Measurements from ENCODE around the gene COL4A3.
"Not testable (repeated sequence)": the region's sequence is repeated elsewhere in the genome, so short reads cannot be mapped to it uniquely, and the experiment has no call there.

COL4A3 gene

DNA sequence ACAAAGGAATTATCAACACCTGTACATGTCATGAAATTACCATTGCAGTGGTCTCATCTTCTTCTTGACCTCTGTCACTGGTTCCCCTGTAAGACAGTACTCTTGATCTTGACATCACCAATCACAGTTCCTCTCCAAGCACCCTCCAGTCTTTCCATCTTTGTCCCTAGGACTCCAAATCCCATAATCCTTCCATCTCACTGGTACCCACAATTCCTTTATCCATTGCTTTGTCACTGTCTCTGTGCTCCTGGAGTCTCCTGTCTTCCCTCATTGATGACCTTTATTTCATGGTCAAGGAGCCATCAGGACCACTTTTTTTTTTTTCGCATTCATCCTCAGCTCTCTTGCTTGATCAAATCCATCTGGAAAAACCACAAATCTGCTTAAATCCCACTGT, 56.7 kb downstream of the COL4A3 start:
- no peak overlapping the region for H3K9ac ChIP-seq (ENCODE audit: low read length)
- no peak overlapping the region for H3K27ac ChIP-seq (ENCODE audit: low read length)
- H3K9me3 ChIP-seq (ENCODE audit: control insufficient read depth, low read depth, low read length): no peaks in the 10 kb centered on the region
- no peak overlapping the region for H3K4me3 ChIP-seq (ENCODE audit: low read length)
- no peaks in the 10 kb centered on the region for H3K4me1 ChIP-seq (ENCODE audit: control insufficient read depth, low read depth, low read length)
- no peaks in the 10 kb centered on the region for H3K27me3 ChIP-seq (ENCODE audit: control insufficient read depth, insufficient read depth, low read length)
- H3K36me3 ChIP-seq (ENCODE audit: control insufficient read depth, low read depth, low read length): no peaks in the 10 kb centered on the region

DNA sequence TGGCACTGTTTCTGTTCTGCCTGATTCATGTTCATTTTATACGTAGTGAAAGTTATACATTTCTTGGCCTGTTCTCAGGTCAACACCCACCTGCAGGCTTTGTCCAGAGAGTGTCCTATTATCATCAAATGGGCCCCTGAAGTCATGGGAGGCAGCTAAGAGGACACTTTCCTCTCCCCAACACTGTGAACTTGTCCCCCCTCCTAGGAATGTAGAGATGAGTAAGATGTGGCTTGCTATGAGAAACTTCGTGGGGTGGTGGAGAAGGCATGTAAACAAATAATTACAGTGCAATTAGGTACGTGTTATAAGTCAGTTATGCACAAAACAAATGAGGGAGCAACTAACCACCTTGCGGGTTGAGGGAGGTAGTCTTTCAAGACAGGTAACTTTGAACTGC, 57.9 kb downstream of the COL4A3 start:
- Histone ChIP-seq H3K4me1 (ENCODE audit: control insufficient read depth, low read depth, low read length) (no peaks in the 10 kb centered on the region), H3K27ac (ENCODE audit: low read length) (no peak overlapping the region), H3K36me3 (ENCODE audit: control insufficient read depth, low read depth, low read length) (no peaks in the 10 kb centered on the region), H3K9ac (ENCODE audit: low read length) (no peak overlapping the region), H3K27me3 (ENCODE audit: control insufficient read depth, insufficient read depth, low read length) (no peaks in the 10 kb centered on the region), H3K4me3 (ENCODE audit: low read length) (no peak overlapping the region), H3K9me3 (ENCODE audit: control insufficient read depth, low read depth, low read length) (no peaks in the 10 kb centered on the region)

DNA sequence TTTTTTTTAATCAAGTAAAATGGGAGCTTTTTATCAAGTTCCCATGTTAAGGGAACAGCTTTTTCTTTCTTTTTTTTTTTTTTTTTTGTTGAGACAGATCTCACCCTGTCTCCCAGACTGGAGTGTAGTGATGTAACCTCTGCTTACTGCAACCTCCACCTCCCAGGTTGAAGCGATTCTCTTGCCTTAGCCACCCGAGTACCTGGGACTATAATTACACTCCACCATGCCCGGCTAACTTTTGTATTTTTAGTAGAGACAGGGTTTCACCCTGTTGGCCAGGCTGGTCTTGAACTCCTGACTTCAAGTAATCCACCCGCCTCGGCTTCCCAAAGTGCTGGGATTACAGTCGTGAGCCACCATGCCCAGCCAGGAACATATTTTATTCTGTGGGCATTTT, 61.2 kb downstream of the COL4A3 start:
- not testable (repeated sequence) for H3K27ac ChIP-seq (ENCODE audit: low read length); H3K4me1 ChIP-seq (ENCODE audit: control insufficient read depth, low read depth, low read length); H3K4me3 ChIP-seq (ENCODE audit: low read length); H3K27me3 ChIP-seq (ENCODE audit: control insufficient read depth, insufficient read depth, low read length); H3K36me3 ChIP-seq (ENCODE audit: control insufficient read depth, low read depth, low read length); H3K9me3 ChIP-seq (ENCODE audit: control insufficient read depth, low read depth, low read length); H3K9ac ChIP-seq (ENCODE audit: low read length)

DNA sequence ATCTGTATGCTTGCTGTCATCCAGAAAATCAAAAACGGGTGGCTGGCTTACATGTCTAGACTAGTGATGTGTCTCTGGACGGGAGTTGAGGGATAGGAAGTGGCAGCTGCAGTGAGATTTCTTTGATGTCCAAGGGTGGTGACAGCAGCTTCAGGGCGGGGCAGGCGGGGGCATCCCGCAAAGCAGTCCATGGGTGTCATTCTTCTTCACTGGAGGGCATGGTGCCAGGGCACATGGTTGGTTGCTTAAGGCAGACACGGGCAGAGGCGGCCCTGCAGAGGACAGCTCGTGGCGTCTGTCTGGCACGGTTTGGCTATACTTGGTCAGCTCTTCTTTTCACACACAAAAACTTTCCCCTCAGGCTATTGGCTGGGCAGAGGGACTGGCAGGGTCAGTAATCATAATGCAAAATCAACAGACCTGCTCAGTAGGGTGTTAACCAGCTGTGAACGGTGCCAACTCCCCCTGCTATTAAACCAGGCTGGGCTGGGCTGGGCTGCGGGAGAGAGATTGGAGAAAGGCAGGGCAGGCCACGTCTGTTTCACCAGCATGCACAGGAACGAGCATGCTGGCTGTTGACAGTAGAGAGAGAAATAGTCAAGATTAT, 63.7 kb downstream of the COL4A3 start:
- no peak overlapping the region for H3K4me3 ChIP-seq (ENCODE audit: low read length)

DNA sequence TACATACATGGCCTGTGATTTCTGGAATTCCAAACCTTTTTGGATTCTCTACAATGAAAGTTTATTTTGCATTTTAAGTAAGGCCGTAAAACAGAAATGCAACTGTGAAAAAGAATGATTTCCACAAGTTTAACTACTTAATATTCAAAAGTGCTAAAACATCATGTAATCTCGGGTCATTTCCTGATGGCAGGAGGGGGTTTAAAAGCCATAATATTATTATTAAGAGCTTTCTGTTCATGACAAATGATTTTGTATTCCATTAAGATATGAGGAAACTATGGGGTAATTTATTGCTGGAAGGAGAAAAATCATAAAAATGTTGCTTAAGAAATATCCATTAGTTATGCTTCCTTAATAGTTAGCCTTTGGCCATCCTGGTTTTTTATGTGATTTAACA, 65.7 kb downstream of the COL4A3 start:
- H3K27me3 ChIP-seq (ENCODE audit: control insufficient read depth, insufficient read depth, low read length): no peaks in the 10 kb centered on the region
- no peaks in the 10 kb centered on the region for H3K36me3 ChIP-seq (ENCODE audit: control insufficient read depth, low read depth, low read length)
- no peak overlapping the region for H3K4me3 ChIP-seq (ENCODE audit: low read length)
- no peaks in the 10 kb centered on the region for H3K9me3 ChIP-seq (ENCODE audit: control insufficient read depth, low read depth, low read length)
- no peaks in the 10 kb centered on the region for H3K4me1 ChIP-seq (ENCODE audit: control insufficient read depth, low read depth, low read length)
- H3K9ac ChIP-seq (ENCODE audit: low read length): no peak overlapping the region
- H3K27ac ChIP-seq (ENCODE audit: low read length): no peak overlapping the region

More for the DNA sequence above, 63.7 kb downstream of the COL4A3 start:
- Histone ChIP-seq H3K27ac (ENCODE audit: low read length) (no peak overlapping the region), H3K27me3 (ENCODE audit: control insufficient read depth, insufficient read depth, low read length) (no peaks in the 10 kb centered on the region), H3K4me1 (ENCODE audit: control insufficient read depth, low read depth, low read length) (no peaks in the 10 kb centered on the region), H3K36me3 (ENCODE audit: control insufficient read depth, low read depth, low read length) (no peaks in the 10 kb centered on the region), H3K9ac (ENCODE audit: low read length) (no peak overlapping the region), H3K9me3 (ENCODE audit: control insufficient read depth, low read depth, low read length) (no peaks in the 10 kb centered on the region)

DNA sequence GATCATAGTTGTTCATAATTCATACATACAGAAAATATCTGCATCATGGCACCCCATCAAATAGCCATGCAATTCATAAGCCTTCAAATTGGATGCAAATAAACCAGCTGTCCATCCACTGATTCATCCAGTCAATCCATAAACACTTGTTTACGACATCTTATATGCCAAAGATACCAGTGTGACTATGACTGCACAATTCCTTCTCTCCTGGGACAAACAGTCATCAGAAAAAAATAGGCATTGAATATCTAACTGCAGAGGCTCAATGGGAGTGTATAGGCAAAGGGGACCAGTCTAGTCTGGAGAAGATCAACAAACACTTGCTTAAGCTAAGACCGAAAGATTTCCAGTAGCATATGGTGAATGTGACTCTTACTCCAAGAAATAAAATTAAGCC, 70.0 kb downstream of the COL4A3 start:
- Histone ChIP-seq H3K27me3 (ENCODE audit: control insufficient read depth, insufficient read depth, low read length) (no peaks in the 10 kb centered on the region), H3K4me3 (ENCODE audit: low read length) (no peak overlapping the region), H3K9ac (ENCODE audit: low read length) (no peak overlapping the region), H3K36me3 (ENCODE audit: control insufficient read depth, low read depth, low read length) (no peaks in the 10 kb centered on the region), H3K9me3 (ENCODE audit: control insufficient read depth, low read depth, low read length) (no peaks in the 10 kb centered on the region), H3K4me1 (ENCODE audit: control insufficient read depth, low read depth, low read length) (no peaks in the 10 kb centered on the region), H3K27ac (ENCODE audit: low read length) (no peak overlapping the region)

DNA sequence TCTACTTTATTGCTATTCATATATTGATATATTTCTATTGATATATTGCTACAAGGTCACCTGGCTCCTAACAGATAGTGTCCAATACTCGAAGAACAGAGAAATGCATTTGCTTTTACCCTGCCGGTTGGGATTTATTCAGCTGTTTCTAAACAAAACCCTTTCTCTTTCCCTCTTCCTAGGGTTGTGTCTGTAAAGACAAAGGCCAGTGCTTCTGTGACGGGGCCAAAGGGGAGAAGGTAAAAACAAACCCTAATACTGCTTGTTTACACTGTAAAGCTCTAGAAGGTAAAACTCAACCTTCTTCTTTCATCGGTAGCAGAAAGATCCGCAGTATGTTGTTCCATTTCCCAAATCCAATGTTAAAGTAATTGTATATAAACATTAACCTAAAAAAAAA, 73.4 kb downstream of the COL4A3 start:
- no peaks in the 10 kb centered on the region for H3K4me1 ChIP-seq (ENCODE audit: control insufficient read depth, low read depth, low read length)
- H3K9me3 ChIP-seq (ENCODE audit: control insufficient read depth, low read depth, low read length): no peaks in the 10 kb centered on the region
- no peak overlapping the region for H3K27ac ChIP-seq (ENCODE audit: low read length)
- no peak overlapping the region for H3K4me3 ChIP-seq (ENCODE audit: low read length)
- no peak overlapping the region for H3K9ac ChIP-seq (ENCODE audit: low read length)
- H3K27me3 ChIP-seq (ENCODE audit: control insufficient read depth, insufficient read depth, low read length): no peaks in the 10 kb centered on the region
- no peaks in the 10 kb centered on the region for H3K36me3 ChIP-seq (ENCODE audit: control insufficient read depth, low read depth, low read length)

DNA sequence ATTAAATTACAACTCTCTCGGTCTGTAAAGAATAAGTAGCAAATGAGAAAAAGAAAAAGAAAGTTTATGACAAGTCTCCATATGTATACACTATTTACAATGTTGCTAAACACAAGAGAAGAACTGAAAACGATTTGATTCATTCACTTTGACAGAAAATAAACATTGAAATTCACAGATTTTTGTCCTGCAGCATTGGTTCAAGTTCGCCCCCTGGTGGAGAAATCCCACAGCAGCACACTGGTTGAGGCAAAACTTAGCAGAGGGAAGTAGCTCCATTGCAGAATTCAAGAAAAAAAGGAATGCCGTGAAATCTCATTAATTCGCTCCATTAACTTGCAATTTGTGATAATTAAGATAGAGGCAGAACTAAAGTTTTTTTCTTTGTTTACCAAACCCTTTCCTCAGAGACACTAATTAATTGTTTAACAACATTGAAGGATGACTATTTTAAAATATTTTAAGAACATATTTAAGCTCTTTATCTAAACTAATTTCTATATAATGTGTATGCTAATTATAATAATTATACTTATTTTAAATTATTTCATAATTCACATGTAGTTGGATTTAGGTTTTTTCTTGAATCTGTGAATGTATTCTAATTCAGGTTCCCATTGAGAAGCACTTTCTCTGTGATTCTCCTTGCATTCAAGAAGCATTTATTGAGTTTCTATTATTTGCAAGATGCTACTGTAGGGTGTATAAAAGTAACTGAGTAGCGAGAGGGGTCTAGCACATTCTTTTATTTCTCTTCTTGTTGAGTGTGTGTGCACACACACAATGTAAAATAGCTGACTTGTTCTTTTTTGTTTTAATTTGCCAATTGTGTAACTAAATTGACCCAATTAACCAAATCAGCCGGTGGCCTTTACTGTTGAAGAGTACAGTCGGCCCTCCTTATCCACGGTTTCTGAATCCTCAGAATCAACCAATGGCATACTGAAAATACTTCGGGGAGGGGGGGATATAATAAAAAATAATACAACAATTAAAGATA, 74.1 kb downstream of the COL4A3 start:
- no peak overlapping the region for H3K9ac ChIP-seq (ENCODE audit: low read length)
- H3K27me3 ChIP-seq (ENCODE audit: control insufficient read depth, insufficient read depth, low read length): no peaks in the 10 kb centered on the region
- no peaks in the 10 kb centered on the region for H3K4me1 ChIP-seq (ENCODE audit: control insufficient read depth, low read depth, low read length)
- no peak overlapping the region for H3K4me3 ChIP-seq (ENCODE audit: low read length)
- H3K36me3 ChIP-seq (ENCODE audit: control insufficient read depth, low read depth, low read length): no peaks in the 10 kb centered on the region
- no peaks in the 10 kb centered on the region for H3K9me3 ChIP-seq (ENCODE audit: control insufficient read depth, low read depth, low read length)
- no peak overlapping the region for H3K27ac ChIP-seq (ENCODE audit: low read length)

DNA sequence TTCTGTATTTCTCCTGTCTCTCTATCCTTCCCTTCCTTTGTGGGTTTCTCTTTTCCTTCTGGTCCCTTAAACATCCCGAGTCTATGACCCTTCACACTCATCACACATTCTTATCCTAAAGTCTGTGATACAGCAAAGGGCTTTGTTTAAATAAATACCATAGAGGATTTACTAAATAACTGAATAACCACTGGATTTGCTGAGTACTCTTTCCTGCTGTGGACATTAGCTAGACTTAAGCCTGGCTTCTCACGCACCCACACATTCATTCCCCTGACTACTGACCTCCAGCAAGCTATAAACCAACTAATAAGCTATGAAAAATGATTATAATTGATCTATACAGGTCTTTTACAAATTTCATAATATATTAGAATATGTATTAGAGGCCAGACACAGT, 76.6 kb downstream of the COL4A3 start:
- Histone ChIP-seq H3K9me3 (ENCODE audit: control insufficient read depth, low read depth, low read length) (no peaks in the 10 kb centered on the region), H3K36me3 (ENCODE audit: control insufficient read depth, low read depth, low read length) (no peaks in the 10 kb centered on the region), H3K4me1 (ENCODE audit: control insufficient read depth, low read depth, low read length) (no peaks in the 10 kb centered on the region), H3K9ac (ENCODE audit: low read length) (no peak overlapping the region), H3K4me3 (ENCODE audit: low read length) (no peak overlapping the region), H3K27ac (ENCODE audit: low read length) (no peak overlapping the region), H3K27me3 (ENCODE audit: control insufficient read depth, insufficient read depth, low read length) (no peaks in the 10 kb centered on the region)

DNA sequence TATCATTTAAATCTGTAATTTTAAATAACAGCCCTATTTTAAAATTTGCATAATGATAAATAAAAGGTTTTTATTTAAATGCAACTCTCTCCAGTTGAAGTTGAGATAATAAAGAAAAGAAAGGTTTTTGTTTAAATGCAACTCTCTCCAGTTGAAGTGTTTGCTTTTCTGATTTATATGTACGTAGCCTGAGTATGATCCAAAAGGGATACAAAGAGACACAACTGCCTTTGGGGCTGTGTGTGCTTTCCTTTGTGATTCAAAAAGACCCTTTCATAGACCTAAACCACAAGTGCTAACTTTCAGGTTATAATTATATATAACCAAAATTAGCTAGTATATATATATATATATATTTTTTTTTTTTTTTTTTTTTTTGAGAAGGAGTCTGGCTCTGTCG, 84.5 kb downstream of the COL4A3 start:
- Histone ChIP-seq H3K9me3 (ENCODE audit: control insufficient read depth, low read depth, low read length) (no peaks in the 10 kb centered on the region), H3K4me3 (ENCODE audit: low read length) (no peak overlapping the region), H3K4me1 (ENCODE audit: control insufficient read depth, low read depth, low read length) (no peaks in the 10 kb centered on the region), H3K27ac (ENCODE audit: low read length) (no peak overlapping the region), H3K36me3 (ENCODE audit: control insufficient read depth, low read depth, low read length) (no peaks in the 10 kb centered on the region), H3K9ac (ENCODE audit: low read length) (no peak overlapping the region), H3K27me3 (ENCODE audit: control insufficient read depth, insufficient read depth, low read length) (no peaks in the 10 kb centered on the region)

DNA sequence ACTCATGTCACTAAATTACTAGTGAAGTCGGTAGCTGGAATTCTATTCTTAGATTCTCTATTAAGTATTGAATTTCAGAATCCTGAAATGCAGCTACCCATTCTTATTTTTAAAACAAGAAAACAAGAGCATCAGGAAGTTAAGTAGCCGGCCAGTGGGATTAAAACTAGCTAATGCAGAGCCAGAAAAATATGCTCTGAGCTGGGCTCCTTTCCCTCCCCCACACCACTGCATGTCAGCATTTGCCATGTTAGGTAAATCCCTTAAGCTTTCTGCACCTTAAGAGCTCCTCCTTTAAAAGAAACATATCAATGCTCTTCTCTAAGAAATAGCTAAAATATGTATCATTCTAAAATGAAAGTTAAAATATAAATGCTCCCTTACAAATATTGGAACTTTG, 88.4 kb downstream of the COL4A3 start:
- Histone ChIP-seq H3K9ac (ENCODE audit: low read length) (no peak overlapping the region), H3K27me3 (ENCODE audit: control insufficient read depth, insufficient read depth, low read length) (no peaks in the 10 kb centered on the region), H3K27ac (ENCODE audit: low read length) (no peak overlapping the region), H3K9me3 (ENCODE audit: control insufficient read depth, low read depth, low read length) (no peaks in the 10 kb centered on the region), H3K4me1 (ENCODE audit: control insufficient read depth, low read depth, low read length) (no peaks in the 10 kb centered on the region), H3K36me3 (ENCODE audit: control insufficient read depth, low read depth, low read length) (no peaks in the 10 kb centered on the region), H3K4me3 (ENCODE audit: low read length) (no peak overlapping the region)

DNA sequence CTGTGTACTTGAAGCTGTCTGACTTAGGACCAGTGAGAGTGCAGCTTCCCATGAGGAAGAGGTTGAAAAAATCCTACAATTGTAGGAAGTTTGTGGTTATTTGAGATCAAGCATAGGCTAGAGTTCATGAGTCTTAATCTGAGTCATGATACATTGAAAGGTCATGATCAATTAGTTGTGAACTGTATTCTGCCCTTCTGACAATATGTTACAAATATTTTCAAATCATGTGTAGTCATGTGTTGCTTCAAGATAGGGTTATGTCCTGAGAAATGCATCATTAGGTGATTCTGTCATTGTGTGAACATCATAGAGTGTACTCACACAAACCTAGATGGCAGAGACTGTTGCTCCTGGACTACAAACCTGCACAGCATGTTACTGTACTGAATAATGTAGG, 92.2 kb downstream of the COL4A3 start:
- no peak overlapping the region for H3K9ac ChIP-seq (ENCODE audit: low read length)
- H3K36me3 ChIP-seq (ENCODE audit: control insufficient read depth, low read depth, low read length): no peaks in the 10 kb centered on the region
- H3K9me3 ChIP-seq (ENCODE audit: control insufficient read depth, low read depth, low read length): no peaks in the 10 kb centered on the region
- H3K4me1 ChIP-seq (ENCODE audit: control insufficient read depth, low read depth, low read length): no peaks in the 10 kb centered on the region
- H3K27me3 ChIP-seq (ENCODE audit: control insufficient read depth, insufficient read depth, low read length): no peaks in the 10 kb centered on the region
- no peak overlapping the region for H3K4me3 ChIP-seq (ENCODE audit: low read length)
- no peak overlapping the region for H3K27ac ChIP-seq (ENCODE audit: low read length)

All from iPS-18a (cell line).